Esophagus squamous epithelium (tissue), 5 donors: ENCODE data around the gene PRKN. TPM values are rescaled to one million over a fixed set of nuclear protein-coding genes. Genes with fewer than 3 reads are reported as not detected.

Experiments
- DNase-seq: peaks from one replicate; lab custom pipeline; 2025; lab: John Stamatoyannopoulos, UW
- H3K27ac ChIP-seq, 4 donors: fragments of 200-600 bp; sonication (generic); one replicate each; pipeline ENCODE4 v1.5.1; 2016 to 2019; ENCODE audit warnings: mild to moderate bottlenecking in 1 of 4
- H3K27me3 ChIP-seq, 4 donors: fragments of 200-600 bp; sonication (generic); 1 replicate in 3 of 4; 2 replicates in 1 of 4; pipeline versions ENCODE4 v1.5.1 to v1.6.0; 2017 to 2021; ENCODE audit warnings: antibody characterized with exemption in 1 of 4
- H3K36me3 ChIP-seq, 3 donors: fragments of 200-600 bp; sonication (generic); one replicate each; pipeline ENCODE4 v1.5.1; 2016 to 2019
- H3K4me1 ChIP-seq, 3 donors: fragments of 200-600 bp; sonication (generic); one replicate each; pipeline ENCODE4 v1.5.1; 2017 to 2019
- H3K4me3 ChIP-seq, 4 donors: fragments of 200-600 bp; sonication (generic); 1 replicate in 3 of 4; 2 replicates in 1 of 4; pipeline ENCODE4 v1.5.1; 2016 to 2019; ENCODE audit warnings: mild to moderate bottlenecking in 2 of 4, moderate library complexity in 1 of 4
- H3K9me3 ChIP-seq, 3 donors: fragments of 200-600 bp; sonication (generic); one replicate each; pipeline ENCODE4 v1.5.1; 2016 to 2019
- CTCF ChIP-seq, 6 experiments: fragments of 450-650 bp in 4 of 6; fragments of 200-600 bp in 2 of 6; sonication (generic) in 2 of 6; IDR thresholded peaks; one replicate each; pipeline ENCODE4 v1.5.1; 2016 to 2019; ENCODE audit warnings: antibody characterized with exemption in 6 of 6, mild to moderate bottlenecking in 4 of 6, moderate library complexity in 4 of 6
- POLR2A ChIP-seq, 4 donors: fragments of 450-650 bp; IDR thresholded peaks; one replicate each; pipeline ENCODE4 v1.6.1; 2017; ENCODE audit warnings: antibody characterized with exemption in 4 of 4, mild to moderate bottlenecking in 4 of 4, moderate library complexity in 3 of 4
- WGBS, 2 donors: methylation state at CpG; one replicate each; pipeline ENCODE4 v1.1.5; 2018; 5-methylcytosine and 5-hydroxymethylcytosine counted together
- intact Hi-C: fragments of 100-400 bp; cut with DNase I; formaldehyde crosslinking; loops from one replicate; pipeline ENCODE4 v1.15.0; 2022
- total RNA-seq, 4 donors: library from RNA; depleted of rRNA; stranded (reverse); fragments of >200 nt; gene quantifications; one replicate each; pipeline ENCODE4 v1.1.0, GENCODE V29; 2016
- donor health status: DM: yes; HTN: yes; CAD: no.

Gene PRKN
- total RNA-seq, 4 donors from 2014 or later: 0.70 to 5.5 (median 2.2) TPM

GRCh38 chr6:161833099-161833860 lies 894.3 kb downstream of the PRKN start:
- no peak for DNase-seq

GRCh38 chr6:161832622-161833021 lies 894.9 kb downstream of the PRKN start:
- Histone ChIP-seq H3K4me3 (no peak overlapping the region), H3K9me3 (no peaks in the 10 kb centered on the region), H3K27me3 (no peaks in the 10 kb centered on the region), H3K4me1 (no peaks in the 10 kb centered on the region), H3K27ac (no peak overlapping the region), H3K36me3 (no peaks in the 10 kb centered on the region)
- intact Hi-C loops: no loop called here
- no peak for DNase-seq
- TF ChIP-seq POLR2A (IDR thresholded peaks at IDR 0.05) (no peak), CTCF (IDR thresholded peaks at IDR 0.05) (no peak)
- 85 to 97% methylated on average over 10 of the region's 12 CpGs for WGBS, 2 donors

More at GRCh38 chr6:161833099-161833860, 894.3 kb downstream of the PRKN start:
- Histone ChIP-seq H3K36me3 (no peaks in the 10 kb centered on the region), H3K4me1 (no peaks in the 10 kb centered on the region), H3K4me3 (no peak overlapping the region), H3K27ac (no peak overlapping the region), H3K9me3 (no peaks in the 10 kb centered on the region), H3K27me3 (no peaks in the 10 kb centered on the region)
- no peak for TF ChIP-seq CTCF (IDR thresholded peaks at IDR 0.05)
- TF ChIP-seq POLR2A (IDR thresholded peaks at IDR 0.05): no peak
- 74 to 79% methylated on average over 14 to 18 of the region's 18 CpGs for WGBS, 2 donors
- intact Hi-C loops: no loop called here

- Histone ChIP-seq H3K4me1 (no peaks in the 10 kb centered on the region), H3K27me3 (no peaks in the 10 kb centered on the region), H3K27ac (no peak overlapping the region), H3K36me3 (no peaks in the 10 kb centered on the region), H3K4me3 (no peak overlapping the region), H3K9me3 (no peaks in the 10 kb centered on the region)
- intact Hi-C loops: no loop called here
- no peak for TF ChIP-seq CTCF (IDR thresholded peaks at IDR 0.05)
- no peak for TF ChIP-seq POLR2A (IDR thresholded peaks at IDR 0.05)
- no peak for DNase-seq
- 44 to 71% methylated on average over 6 of the region's 6 CpGs for WGBS, 2 donors
Observed at GRCh38 chr6:161830866-161831616, 896.5 kb downstream of the PRKN start.

- WGBS, 2 donors: 72 to 74% methylated on average over 4 of the region's 9 CpGs
- intact Hi-C loops: no loop called here
- Histone ChIP-seq H3K27ac (no peak overlapping the region), H3K27me3 (no peaks in the 10 kb centered on the region), H3K4me1 (no peaks in the 10 kb centered on the region), H3K36me3 (no peaks in the 10 kb centered on the region), H3K9me3 (no peaks in the 10 kb centered on the region), H3K4me3 (no peak overlapping the region)
- TF ChIP-seq CTCF (IDR thresholded peaks at IDR 0.05) (no peak), POLR2A (IDR thresholded peaks at IDR 0.05) (no peak)
- DNase-seq: no peak
Observed at GRCh38 chr6:161829291-161829729, 898.3 kb downstream of the PRKN start.

GRCh38 chr6:161828355-161828754 lies 899.2 kb downstream of the PRKN start:
- WGBS, 2 donors: 54 to 72% methylated on average over 5 to 7 of the region's 9 CpGs
- H3K4me1 ChIP-seq: no peaks in the 10 kb centered on the region
- no peaks in the 10 kb centered on the region for H3K9me3 ChIP-seq
- H3K27me3 ChIP-seq: no peaks in the 10 kb centered on the region
- H3K4me3 ChIP-seq: no peak overlapping the region
- TF ChIP-seq CTCF (IDR thresholded peaks at IDR 0.05): no peak
- no peak for TF ChIP-seq POLR2A (IDR thresholded peaks at IDR 0.05)
- no peak overlapping the region for H3K27ac ChIP-seq
- no peak for DNase-seq
- intact Hi-C loops: no loop called here
- no peaks in the 10 kb centered on the region for H3K36me3 ChIP-seq
